HEK293 (cell line): Measurements from ENCODE around the gene SCRN2.

Source experiments
- CTCF ChIA-PET: fragments of 350-600 bp; formaldehyde crosslinking; extraction: SDS; loops from one replicate; lab custom pipeline; 2021; ENCODE audit warnings: antibody characterized with exemption; lab: Yijun Ruan, JAX
- POLR2A ChIA-PET: fragments of 300-600 bp; formaldehyde crosslinking; extraction: SDS; loops from one replicate; lab custom pipeline; 2020; ENCODE audit warnings: antibody characterized with exemption, inconsistent platforms; lab: Yijun Ruan, JAX
- H3K27ac ChIP-seq: fragments of 200-500 bp; sonication (Bioruptor generic); 2 replicates; pipeline ENCODE4 v1.5.1; 2014; ENCODE audit warnings: low read depth, low read length, control low read depth, inconsistent platforms; ENCODE audit errors: extremely low read depth
- H3K36me3 ChIP-seq, 2 experiments: fragments of 200-500 bp in 1 of 2; sonication (Bioruptor generic) in 1 of 2; 1 replicate in 1 of 2; 2 replicates in 1 of 2; pipeline ENCODE4 v1.5.1; 2014 to 2017; ENCODE audit warnings: inconsistent platforms in 2 of 2, low read length in 2 of 2; ENCODE audit not compliant: control insufficient read depth in 2 of 2, insufficient read depth in 1 of 2
- H3K4me1 ChIP-seq: fragments of 200-500 bp; sonication (Bioruptor generic); 2 replicates; pipeline ENCODE4 v1.5.1; 2014; ENCODE audit warnings: mild to moderate bottlenecking, low read length, inconsistent platforms; ENCODE audit not compliant: control insufficient read depth, insufficient read depth
- H3K4me3 ChIP-seq: 2 replicates; pipeline ENCODE4 v1.5.1; 2011; ENCODE audit warnings: low read depth, mild to moderate bottlenecking, control low read depth, low read length, moderate library complexity
- H3K9me3 ChIP-seq: fragments of 200-500 bp; sonication (Bioruptor generic); 2 replicates; pipeline ENCODE4 v1.5.1; 2014; ENCODE audit warnings: low read depth, low read length, inconsistent platforms; ENCODE audit not compliant: control insufficient read depth, insufficient read depth
- GLIS1 ChIP-seq: fragments of 450-650 bp; formaldehyde crosslinking; IDR thresholded peaks from 2 replicates; pipeline ENCODE4 v1.5.1; 2016; ENCODE audit warnings: missing biosample characterization, missing genetic modification characterization
- GLIS2 ChIP-seq: fragments of 450-650 bp; formaldehyde crosslinking; IDR thresholded peaks from 2 replicates; pipeline ENCODE4 v1.5.1; 2016; ENCODE audit warnings: missing biosample characterization, missing genetic modification characterization
- MEIS1 ChIP-seq: sonication (generic); formaldehyde crosslinking; IDR thresholded peaks from 2 replicates; pipeline ENCODE4 v1.8.1; 2022; ENCODE audit warnings: missing genetic modification reagents, mild to moderate bottlenecking, borderline replicate concordance
- PRDM10 ChIP-seq: fragments of 450-650 bp; formaldehyde crosslinking; IDR thresholded peaks from 2 replicates; pipeline ENCODE4 v1.5.1; 2016; ENCODE audit warnings: missing biosample characterization, missing genetic modification characterization
- PRDM2 ChIP-seq: fragments of 450-650 bp; formaldehyde crosslinking; IDR thresholded peaks from 2 replicates; pipeline ENCODE4 v1.5.1; 2016; ENCODE audit warnings: missing biosample characterization, missing genetic modification characterization, borderline replicate concordance
- SALL2 ChIP-seq: fragments of 450-650 bp; formaldehyde crosslinking; IDR thresholded peaks from 2 replicates; pipeline ENCODE4 v1.5.0; 2017; ENCODE audit warnings: missing biosample characterization, mild to moderate bottlenecking, missing genetic modification characterization, borderline replicate concordance
- SP7 ChIP-seq: fragments of 450-650 bp; formaldehyde crosslinking; IDR thresholded peaks from 2 replicates; pipeline ENCODE4 v1.5.1; 2016; ENCODE audit warnings: missing biosample characterization, missing genetic modification characterization
- ZBTB21 ChIP-seq: fragments of 450-650 bp; formaldehyde crosslinking; IDR thresholded peaks from 2 replicates; pipeline ENCODE4 v1.5.1; 2017; ENCODE audit warnings: missing biosample characterization, missing genetic modification characterization
- ZIC2 ChIP-seq: fragments of 450-650 bp; formaldehyde crosslinking; IDR thresholded peaks from 2 replicates; pipeline ENCODE4 v1.5.1; 2016; ENCODE audit warnings: missing biosample characterization, missing genetic modification characterization
- ZNF10 ChIP-seq: fragments of 450-650 bp; formaldehyde crosslinking; IDR thresholded peaks from 2 replicates; pipeline ENCODE4 v1.5.1; 2017; ENCODE audit warnings: missing biosample characterization, missing genetic modification characterization
- ZNF544 ChIP-seq: fragments of 450-650 bp; formaldehyde crosslinking; IDR thresholded peaks from 2 replicates; pipeline ENCODE4 v1.5.0; 2017; ENCODE audit warnings: missing biosample characterization, missing genetic modification characterization
- ZNF555 ChIP-seq: fragments of 450-650 bp; formaldehyde crosslinking; conservative IDR thresholded peaks from 2 replicates; pipeline ENCODE4 v1.5.1; 2017; ENCODE audit warnings: missing biosample characterization, mild to moderate bottlenecking, missing genetic modification characterization, inconsistent platforms
- ZNF561 ChIP-seq: fragments of 450-650 bp; IDR thresholded peaks from 2 replicates; pipeline ENCODE4 v1.5.1; 2018; ENCODE audit warnings: missing biosample characterization, missing genetic modification characterization, borderline replicate concordance
- ZNF664 ChIP-seq: fragments of 450-650 bp; formaldehyde crosslinking; IDR thresholded peaks from 2 replicates; pipeline ENCODE4 v1.5.1; 2016; ENCODE audit warnings: missing biosample characterization, missing genetic modification characterization
- ZSCAN30 ChIP-seq: fragments of 450-650 bp; IDR thresholded peaks from 2 replicates; pipeline ENCODE4 v1.5.1; 2018; ENCODE audit warnings: missing biosample characterization, mild to moderate bottlenecking, missing genetic modification characterization, moderate library complexity

Gene SCRN2

GRCh38 chr17:47844227-47844626, 3.2 kb upstream of the SCRN2 start (continued):
- peak; percentile 86 for TF ChIP-seq ZIC2
- peak; percentile 32; the same call in 1 of the 2 replicates for TF ChIP-seq SP7 (tag by site-specific recombination)
- TF ChIP-seq ZSCAN30, result no peak
- no peak for TF ChIP-seq MEIS1 (CRISPR knock-in tag)
- TF ChIP-seq ZNF561, result no peak
- no peak for TF ChIP-seq ZNF664
- TF ChIP-seq ZNF555, result no peak
- TF ChIP-seq ZNF10 (tag by site-specific recombination), result peak; percentile 77
- no peak for TF ChIP-seq ZBTB21 (tag by site-specific recombination)

GRCh38 chr17:47843391-47843730, 2.3 kb upstream of the SCRN2 start:
- Histone ChIP-seq H3K9me3 (no peaks in the 10 kb centered on the region), H3K27ac (no peak overlapping the region), H3K4me3 (no peak overlapping the region), H3K4me1 (no peaks in the 10 kb centered on the region; the same call in 1 of the 2 replicates), H3K36me3 (peaks cover 0 to 16% of the 10 kb centered on the region in 2 experiments; a peak in 1 of 3 replicates)
- TF ChIP-seq PRDM2 (no peak), SALL2 (tag by site-specific recombination) (no peak), GLIS1 (peak; percentile 74), ZNF544 (tag by site-specific recombination) (no peak), PRDM10 (tag by site-specific recombination) (0 out of 2 replicates have a peak, but pooled peaks have one; percentile 2), GLIS2 (tag by site-specific recombination) (peak; percentile 41; the same call in 1 of the 2 replicates)
- CTCF ChIA-PET, result interaction anchor here (0.5 to 19.4 kb wide), 23 partner anchors 9 to 269 kb away, joined by 3 to 837 read pairs (median 4); partner anchors contain the start of genes CDK5RAP3, LRRC46, MRPL10 and OSBPL7
- POLR2A ChIA-PET, result interaction anchor here (0.8 to 2.6 kb wide), 4 partner anchors 41 to 103 kb away, joined by 4 to 10 read pairs (median 6); partner anchors contain the start of gene SP2
